GM23338 (cell line): ENCODE results near the gene KHDC1.

Source experiments
- CTCF ChIP-seq, 2 experiments: fragments of 200-600 bp in 1 of 2; sonication (generic) in 1 of 2; conservative IDR thresholded peaks; 2 replicates each; pipeline versions ENCODE4 v1.5.1 to v1.6.1; 2016 to 2017; ENCODE audit warnings: antibody characterized with exemption in 2 of 2, low read depth in 2 of 2, mild to moderate bottlenecking in 2 of 2, moderate library complexity in 1 of 2
- NANOG ChIP-seq: IDR thresholded peaks from 2 replicates; pipeline ENCODE4 v1.6.1; 2016; ENCODE audit warnings: antibody characterized with exemption, borderline replicate concordance
- POLR2AphosphoS5 ChIP-seq: IDR thresholded peaks from 2 replicates; pipeline ENCODE4 v1.6.1; 2016; ENCODE audit warnings: antibody characterized with exemption, low read depth
- REST ChIP-seq: IDR thresholded peaks from one replicate; pipeline ENCODE4 v1.6.1; 2018; ENCODE audit warnings: antibody characterized with exemption; ENCODE audit not compliant: unreplicated experiment

GRCh38 chr6:73200247-73200646, 62.7 kb downstream of the KHDC1 start:
- no peak for TF ChIP-seq POLR2AphosphoS5
- TF ChIP-seq NANOG: no peak
- no peak for TF ChIP-seq REST
- no peak for TF ChIP-seq CTCF (conservative IDR thresholded peaks at IDR 0.05; ENCODE audit: low read depth in 2 of 2)
